ENCODE results near the gene IGBP1.
"Not testable (repeated sequence)": the region's sequence is repeated elsewhere in the genome, so short reads cannot be mapped to it uniquely, and the experiment has no call there.

IGBP1 gene

DNA sequence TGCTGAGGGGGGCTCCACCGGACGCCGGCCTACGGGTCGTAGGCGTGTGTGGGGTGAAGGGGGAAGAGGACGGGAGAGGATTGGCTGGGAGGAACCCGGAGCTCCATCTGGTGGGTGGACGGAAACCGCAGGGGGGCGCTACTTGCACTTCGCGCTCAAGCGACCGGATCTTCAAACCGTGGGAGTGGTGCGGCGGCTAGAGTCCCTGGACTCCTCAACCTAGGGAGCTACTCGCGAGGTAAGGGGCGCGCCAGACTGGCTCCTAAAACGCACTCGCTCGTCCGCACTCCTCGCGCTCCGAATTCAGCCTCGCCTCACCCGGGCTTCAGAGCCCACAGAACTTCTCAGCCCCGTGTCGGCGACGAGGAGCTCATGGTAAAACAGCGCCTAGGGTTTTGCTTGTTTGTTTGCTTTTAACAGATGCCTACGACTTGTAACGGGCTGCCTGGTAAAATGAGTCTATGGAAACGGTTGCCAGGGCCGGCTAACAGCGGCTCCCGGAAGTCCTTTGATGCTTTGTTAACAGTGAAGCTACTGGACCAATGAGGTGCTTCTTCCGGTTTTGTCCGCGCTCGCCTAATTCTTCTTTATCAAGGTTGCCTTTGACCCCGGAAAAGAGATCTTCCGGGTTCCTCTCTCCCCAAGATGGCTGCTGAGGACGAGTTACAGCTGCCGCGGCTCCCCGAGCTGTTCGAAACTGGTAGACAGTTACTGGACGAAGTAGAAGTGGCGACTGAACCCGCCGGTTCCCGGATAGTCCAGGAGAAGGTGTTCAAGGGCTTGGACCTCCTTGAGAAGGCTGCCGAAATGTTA lies at the start of gene IGBP1:
Gene IGBP1 (plus strand): TSS at position 145 of the 813 bp plus-strand sequence. CDS start 501 bp downstream, at position 646.
- peak in 13 of 14 donors; percentile 13 to 84 (median 63) for DNase-seq

DNA sequence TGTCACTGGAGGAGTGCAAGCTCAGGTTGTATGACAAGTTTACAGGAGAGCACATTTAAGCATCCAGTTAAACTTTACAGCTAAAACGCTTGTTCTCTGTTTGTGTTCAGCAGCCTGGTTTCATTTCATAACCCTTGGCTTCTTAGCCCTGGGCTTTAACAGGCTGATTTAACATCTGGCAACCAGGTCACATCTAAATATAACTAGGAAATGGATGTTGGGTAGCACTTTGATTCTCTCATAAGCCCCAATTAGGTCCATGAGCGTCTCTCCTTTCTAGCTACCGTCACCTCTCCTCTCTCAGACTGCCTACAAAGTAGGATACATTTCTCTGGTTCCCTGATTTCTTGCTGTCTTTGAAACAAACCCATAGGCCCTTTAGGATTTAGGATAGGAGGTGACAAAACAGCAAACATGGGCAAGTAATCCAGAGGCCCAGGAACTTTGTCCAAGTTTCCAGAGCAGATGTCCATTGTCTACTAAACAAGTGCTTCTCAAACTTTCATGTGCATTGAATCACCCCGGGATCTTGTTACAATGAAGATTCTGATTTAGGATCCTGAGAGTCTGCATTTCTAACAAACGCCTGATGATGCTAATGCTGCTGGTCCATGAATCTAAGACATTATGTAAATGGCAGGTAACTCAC lies 48.5 kb upstream of the IGBP1 start:
- no peak for DNase-seq

DNA sequence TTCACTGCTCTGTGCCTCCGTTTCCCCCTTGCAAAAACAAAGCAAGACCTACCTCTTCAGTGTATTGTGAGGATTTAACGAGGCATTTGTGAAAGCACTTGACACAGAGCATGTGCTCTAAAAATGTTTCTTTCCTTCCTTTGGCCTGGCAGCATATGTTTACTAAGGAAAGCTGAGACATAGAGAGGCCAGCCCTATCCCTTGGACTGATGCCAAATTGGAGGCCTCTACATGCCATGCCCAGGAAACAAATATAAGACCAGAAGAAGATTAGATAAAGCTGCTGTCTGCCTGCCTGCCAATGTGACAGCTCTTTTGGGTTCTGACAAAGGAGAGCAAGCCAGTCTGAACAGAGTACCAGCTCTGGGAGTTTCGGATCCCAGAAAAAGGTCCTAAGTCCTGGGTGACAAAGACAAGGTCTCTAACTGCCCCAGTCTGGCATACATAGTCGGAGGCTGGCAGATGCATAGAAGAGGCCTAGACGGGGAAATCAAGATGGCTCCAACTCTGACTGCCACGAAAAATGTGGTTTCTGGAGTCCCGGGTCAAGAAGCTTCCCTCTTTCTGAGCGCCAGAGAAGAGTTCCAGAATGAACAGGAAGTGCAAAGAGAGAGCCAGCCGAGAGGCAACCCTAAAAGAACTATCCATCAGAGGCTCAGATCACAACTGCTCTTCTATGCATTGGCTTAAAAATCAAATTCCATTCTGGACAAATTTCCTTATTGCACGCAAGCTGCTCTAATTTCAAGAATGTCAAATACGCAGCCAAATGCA lies 45.2 kb upstream of the IGBP1 start:
- no peak for DNase-seq

DNA sequence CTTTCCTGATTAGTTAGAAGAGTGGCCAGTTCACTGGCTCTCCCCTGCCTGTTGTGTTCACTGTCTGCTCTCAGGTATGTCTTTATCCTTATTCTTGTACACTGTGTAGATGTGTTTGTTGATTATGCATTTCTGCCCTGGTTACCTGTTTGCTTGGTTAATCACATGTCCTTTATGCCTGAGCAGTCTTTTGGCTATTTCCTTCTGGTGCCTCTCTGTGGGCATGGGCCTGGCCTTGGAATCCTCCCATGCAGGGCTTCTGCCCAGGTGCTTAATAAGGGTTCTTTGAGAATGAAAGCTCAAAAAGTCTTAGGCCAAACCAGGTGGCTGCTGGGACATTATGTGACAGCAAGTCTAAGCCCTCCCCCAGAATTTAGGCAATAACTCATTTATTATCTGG lies 44.5 kb upstream of the IGBP1 start:
- no peak for DNase-seq

DNA sequence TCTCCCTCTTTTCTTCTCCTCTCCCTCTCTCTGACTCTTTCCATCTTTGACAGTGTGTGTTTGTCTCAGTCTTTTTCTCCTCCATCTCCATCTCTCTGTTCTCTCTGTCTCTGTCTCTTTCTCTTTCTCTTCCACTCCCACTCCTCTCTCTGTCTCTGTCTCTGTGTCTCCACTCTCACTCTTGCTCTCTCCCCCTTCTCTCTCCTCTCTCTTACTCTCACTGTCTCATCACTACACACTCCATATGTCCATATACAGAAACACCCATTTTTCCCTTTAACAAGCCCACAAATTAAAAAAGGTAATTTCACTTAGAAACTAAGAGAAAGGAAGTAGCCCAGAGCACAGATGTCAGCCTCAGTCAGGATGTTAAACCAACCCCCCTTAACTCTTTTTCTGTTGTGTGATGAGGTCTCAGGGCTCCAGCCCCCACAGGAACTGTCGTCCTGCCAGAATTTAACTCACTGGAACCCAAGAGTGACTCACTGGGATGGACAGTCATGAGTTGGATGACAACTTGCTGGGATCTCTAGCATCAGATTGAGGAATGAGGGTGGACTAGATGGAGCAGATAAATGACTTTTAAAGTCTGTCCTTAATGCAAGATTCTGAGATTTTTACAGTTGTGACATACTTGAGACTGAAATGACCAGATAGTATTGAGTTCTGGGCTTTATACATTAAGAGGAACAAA lies 43.5 kb upstream of the IGBP1 start:
- DNase-seq = no peak

DNA sequence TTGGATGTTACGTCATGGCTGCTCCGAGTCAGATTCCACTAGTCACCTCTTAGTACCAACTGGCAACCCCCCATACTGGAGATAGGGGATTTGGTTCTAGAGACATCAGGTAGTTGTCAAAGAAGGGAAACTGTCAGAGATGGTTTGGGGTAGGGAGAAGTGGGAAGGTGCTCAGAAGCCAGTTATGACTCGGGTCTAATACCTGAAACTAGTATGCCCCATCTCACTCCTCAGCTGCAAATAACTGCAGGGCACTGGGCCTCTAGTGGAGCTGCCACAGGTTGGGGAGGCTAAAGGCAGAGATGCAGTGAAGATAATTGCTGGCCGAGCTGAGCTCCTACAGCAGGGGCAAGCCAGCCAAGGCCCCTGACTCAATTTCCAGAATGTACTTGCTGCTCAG lies 41.0 kb upstream of the IGBP1 start:
- no peak for DNase-seq

DNA sequence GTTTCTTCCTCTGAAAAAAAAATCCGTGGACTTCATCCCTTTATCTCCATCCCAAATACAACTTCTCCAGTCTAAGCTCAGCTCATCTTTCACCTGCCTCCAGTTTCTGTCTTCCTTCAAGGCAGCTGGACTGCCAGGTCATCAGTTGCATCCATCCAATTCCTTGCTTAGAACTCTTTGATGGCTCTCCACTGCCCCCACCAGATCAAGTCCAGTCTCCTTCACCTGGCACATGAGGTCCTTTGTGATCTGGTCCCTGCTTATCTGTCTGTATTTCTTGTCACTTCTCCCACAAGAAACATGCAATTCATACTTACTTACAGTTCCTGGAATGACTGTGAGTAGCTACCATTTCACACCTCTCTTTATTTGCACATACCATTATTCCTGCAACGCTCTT lies 37.2 kb upstream of the IGBP1 start:
- DNase-seq = no peak

DNA sequence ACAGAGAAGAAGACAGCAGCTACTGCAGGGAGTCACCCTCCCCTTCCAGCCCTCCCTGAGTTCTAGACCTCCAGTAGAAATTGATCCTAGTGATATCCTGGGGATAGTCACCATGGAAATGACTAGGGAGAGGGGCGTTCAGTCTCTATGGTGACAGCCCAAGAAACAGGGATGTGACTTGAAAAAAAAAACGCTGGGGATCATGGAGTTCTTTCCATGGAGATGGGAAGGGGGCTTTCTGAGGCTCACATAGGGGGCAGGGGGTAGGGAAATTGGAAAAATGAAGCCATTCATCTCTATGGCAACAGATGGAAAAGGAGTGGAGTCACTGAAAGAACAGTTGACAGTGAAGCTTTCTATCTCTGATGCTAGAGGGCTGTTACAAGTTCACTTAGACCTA lies 28.0 kb upstream of the IGBP1 start:
- DNase-seq = no peak

DNA sequence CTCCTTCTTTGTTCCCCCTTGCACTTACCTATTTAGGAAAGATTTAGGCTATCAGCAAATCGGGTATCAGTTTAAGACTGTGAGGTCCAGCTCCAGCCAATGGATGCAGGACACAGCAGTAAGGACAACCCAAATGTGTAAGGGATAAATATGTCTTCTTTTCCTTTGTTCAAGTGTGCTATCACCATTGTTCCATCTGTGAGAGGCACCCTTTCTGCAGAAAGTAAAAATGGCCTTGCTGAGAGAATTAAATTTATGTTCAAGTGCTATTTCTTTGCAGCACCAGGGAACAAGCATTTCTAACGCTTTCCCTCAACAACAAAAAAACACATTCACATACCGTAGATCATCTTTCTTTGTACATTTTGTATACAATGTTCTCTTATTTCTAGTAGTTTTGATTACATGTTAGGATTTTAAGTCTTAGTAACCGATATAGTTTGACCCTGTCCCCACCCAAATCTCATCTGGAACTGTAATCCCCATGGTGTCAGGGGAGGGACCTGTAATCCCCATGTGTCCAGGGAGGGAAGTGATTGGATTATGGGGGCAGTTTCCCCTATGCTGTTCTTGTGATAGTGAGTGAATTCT lies 21.7 kb upstream of the IGBP1 start:
- DNase-seq = not testable (repeated sequence)

DNA sequence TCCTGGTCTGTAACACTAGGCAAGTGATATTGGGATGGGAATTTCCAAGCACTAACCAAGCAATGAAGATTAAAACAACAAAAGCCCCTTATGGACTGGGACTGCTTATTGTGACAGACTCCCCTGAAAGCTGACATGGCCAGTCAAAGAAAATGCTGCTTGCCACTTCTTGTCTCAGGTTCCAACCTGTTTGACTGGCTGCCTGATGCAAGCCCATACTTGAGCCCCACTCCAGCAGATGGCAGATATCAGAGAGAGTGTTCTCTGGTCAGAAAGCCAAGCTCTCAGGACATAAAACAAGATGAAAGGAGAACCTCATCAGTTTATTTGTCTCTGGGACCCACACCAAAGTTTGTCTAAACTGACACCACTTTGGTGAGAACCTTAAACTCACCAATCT lies 15.5 kb upstream of the IGBP1 start:
- no peak for DNase-seq

DNA sequence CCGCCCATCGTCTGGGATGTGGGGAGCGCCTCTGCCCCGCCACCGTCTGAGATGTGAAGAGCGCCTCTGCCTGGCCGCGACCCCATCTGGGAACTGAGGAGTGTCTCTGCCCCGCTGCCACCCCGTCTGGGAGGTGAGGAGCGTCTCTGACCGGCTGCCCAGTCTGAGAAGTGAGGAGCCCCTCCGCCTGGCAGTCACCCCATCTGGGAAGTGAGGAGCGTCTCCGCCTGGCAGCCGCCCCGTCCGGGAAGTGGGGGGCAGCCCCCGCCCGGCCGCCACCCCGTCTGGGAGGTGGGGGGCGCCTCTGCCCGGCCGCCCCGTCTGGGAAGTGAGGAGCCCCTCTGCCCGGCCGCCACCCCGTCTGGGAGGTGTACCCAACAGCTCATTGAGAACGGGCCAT lies 10.2 kb upstream of the IGBP1 start:
- DNase-seq = not testable (repeated sequence)

DNA sequence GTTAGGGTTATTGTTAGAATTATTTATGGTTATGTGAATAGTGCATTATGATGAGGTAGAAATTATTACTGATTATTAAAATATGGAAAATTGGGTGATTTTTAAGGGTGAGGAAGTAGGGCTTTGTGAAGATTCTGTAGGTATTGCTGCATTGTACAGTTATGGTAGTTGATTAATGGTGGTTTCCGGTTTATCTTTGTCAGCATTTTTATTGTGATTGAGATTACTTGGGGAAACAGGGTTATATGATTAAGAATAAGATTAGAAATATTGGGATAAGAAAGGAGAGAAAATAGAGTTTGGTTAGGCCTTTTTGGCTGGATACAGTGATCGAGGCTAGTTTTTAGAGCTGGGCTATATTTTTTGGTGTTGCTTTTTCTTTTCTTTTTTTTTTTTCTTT lies 8.6 kb upstream of the IGBP1 start:
- DNase-seq = no peak

DNA sequence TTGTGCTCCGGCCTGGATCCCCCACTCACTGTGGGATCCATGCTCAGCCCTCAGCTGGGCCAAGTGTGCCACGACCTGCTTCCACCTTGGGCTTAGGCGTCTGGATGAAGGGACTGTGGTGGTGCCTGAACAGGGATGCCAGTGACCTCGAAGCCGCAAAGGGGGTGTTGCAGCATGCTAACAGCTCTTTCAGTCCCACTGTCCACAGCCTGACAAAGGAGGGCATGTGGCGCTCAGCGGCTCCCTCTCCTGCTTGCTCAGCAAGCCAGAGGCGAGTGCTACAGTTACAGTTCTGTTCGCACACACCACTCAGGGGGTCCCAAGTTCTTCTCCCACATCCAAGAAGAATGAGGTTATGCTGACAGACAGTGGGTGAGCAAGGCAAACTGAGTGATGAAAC lies 5.2 kb upstream of the IGBP1 start:
- no peak for DNase-seq

DNA sequence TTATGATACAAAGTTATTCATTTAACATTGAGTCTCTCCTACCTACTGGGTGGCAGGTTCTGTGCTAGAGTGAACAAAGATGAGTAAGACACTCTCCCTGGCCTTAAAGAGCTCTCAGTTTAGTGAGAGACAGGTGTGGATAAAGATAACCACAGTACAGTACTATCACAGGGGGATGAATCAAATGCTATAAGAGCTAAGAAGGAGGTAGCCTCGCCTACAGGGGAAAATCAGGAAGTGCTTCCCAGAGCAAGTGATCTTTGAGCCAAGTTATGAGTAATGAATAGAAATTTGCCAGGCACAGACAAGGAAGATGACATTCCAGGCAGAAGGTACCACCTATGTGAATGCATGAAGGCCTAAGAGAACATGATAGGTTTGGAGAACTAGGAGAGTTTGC lies 3.4 kb upstream of the IGBP1 start:
- no peak for DNase-seq

DNA sequence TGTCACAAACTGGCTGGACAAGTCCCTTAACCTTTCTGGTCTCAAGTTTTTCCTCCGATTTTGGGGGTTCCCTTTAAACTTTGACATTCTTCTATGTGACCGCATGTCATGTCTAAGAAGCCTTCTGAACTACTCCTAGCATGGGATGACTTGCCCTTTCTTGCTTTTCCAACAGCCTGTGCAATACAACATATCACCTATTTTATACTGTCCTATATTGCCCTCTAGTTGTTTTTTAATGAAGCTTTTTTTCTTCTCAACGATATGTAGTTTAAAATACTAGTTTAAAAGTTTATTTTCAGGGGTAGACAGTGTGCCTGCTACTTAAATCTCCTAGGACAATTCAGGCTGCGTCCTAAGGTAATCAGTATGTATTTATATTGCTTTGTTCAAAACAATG lies 1.0 kb upstream of the IGBP1 start:
- no peak for DNase-seq

DNA sequence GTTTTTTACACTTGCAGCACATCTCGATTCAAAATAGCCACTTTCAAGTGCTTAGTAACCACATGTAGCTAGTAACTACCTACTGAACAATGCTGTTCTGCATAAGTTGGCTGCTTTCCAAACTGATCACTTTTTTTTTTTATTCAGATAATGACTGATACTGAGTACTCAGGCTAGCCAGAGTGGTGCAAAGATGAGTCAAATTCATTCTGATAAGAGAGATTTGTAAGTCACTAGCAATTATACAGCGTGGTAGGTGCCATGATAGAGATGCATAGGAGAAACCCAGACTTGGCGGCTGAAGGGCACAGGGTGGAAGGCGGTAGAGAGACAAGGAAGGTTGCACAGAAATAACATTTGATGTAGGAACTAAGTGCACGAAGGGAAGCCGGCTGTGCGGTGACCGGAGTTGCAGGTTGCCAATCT lies 357 bp upstream of the IGBP1 start:
- no peak for DNase-seq

DNA sequence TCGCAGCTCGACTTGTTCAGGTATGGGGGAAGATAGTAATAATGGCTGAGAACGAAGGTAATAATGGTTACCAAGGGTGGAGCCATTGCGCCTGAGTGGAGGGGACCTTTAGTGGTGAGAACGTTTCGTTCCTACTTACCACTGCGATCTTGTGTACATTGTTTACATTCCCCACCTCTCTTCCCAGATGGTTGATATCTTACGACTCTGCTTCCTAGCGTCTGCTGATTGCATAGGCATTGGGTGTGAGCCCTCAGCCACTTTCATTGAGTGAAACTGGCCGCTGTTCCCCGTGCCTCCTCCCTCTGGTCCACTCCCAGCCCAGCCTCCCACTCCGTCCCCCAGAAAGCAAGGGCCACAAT lies 850 bp downstream of the IGBP1 start:
- peak in 1 of 14 donors; percentile 20 for DNase-seq

DNA sequence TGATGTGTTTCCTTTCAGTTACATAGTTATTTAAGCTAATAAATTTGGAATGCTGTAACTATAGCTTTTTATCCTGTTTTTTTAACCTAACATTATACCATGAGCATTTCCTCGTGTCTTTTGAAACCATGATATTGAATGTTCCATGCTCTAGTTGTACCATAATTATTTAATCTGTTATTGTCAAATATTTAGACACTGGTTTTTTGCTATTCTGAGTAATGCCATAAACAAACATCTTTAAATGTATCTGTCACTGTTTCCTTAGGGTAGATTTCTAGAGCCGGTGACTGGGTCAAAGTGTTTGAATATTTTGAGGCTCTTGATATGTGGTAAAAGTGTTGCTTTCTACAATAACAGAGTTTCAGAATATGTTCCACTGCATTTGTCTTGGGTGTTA lies 5.4 kb downstream of the IGBP1 start:
- DNase-seq = no peak

DNA sequence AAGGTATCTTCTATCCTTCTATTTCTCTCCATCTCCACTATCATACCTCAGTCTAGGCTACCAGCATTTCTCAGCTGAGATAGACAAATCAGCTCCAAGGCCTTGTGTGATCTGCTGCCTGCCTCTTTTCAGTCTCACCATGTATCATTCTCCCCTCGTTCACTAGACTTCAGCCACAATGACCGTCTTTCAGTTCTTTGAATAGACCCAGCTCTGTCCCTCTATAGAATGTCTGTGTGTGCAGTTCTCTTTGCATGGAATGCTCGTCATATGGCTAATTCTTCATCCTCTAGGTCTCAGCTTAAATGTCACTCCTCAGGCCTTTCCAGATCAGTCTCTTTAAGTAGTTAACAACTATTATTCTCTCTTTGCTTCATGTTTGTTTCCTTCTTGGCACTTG lies 6.5 kb downstream of the IGBP1 start:
- DNase-seq = peak in 3 of 14 donors; percentile 0 to 2 (median 0)

DNA sequence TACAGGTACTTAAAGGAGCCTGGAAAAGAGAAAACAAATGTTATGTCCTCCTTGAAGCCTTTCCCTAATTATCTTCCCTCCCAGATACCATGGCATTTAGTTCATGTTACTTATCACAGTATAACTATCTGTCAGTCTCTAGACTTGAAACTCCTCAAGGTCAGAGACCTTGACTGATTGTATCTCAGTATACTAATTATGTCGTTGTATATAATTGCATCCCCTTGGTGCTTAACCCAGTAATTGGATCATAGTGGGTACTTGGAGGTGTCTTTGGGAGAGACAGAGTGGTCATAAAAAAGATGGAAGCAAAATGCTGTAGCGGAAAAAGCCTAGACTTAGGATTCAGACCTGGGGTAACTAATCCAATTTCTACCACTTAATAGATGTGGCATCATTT lies 8.1 kb downstream of the IGBP1 start:
- DNase-seq = no peak

DNA sequence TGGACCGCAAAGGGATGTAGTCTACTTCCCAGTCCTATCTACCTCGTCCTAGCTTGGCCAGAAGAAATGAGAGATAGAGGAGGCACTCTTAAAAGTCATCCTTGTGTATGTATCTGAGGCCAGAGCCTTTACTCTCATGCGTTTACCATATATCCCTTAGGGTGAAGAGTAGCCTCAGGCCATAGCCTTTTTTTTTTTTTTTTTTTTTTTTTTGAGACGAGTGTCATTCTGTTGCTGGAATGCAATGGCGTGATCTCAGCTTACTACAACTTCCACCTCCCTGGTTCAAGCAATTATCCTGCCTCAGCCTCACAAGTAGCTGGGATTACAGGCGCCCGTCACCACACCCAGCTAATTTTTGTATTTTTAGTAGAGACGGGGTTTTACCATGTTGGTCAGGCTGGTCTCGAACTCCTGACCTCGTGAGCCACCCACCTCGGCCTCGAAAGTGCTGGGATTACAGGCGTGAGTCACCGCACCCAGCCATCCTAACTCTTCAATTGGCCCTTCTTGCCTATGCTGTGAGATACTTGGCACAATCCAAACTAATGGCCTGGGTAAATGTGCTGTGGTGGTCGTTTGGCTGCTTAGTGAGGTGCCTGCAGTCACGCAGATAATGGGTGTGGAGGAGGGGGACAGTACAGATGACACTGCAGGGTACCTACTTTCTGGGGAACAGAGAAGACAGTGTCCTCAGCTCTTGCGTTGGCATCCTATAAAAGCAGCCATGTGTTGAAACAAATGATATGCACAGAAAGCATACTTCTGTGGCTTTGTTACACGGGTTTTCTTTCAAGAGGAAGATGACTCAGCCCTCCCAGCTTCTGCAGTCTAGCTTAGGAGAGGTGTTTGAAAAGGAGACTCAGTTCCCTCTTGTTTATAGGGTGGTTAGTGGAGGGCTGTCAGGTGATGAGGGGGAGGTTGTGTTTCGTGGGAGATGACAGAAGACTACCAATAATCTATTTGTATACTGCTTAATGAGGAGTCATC lies 33.6 kb downstream of the IGBP1 start:
- no peak for DNase-seq
